Activated CD8-positive, alpha-beta T cell treated with anti-CD3 and anti-CD28 coated beads, Interleukin-2, amount 10 ng/mL, durations not matched to agents 7 days and 5 days (primary cell): ENCODE results near the gene NRF1. TPM values are rescaled to one million over a fixed set of nuclear protein-coding genes. Genes with fewer than 3 reads are reported as not detected.
"Not testable (repeated sequence)": the region's sequence is repeated elsewhere in the genome, so short reads cannot be mapped to it uniquely, and the experiment has no call there.

Experiments
- ATAC-seq: fragments of 150-1000 bp; cut with Tn5 transposase; one replicate; pipeline ENCODE4 v1.10.0; 2021; ENCODE audit warnings: moderate library complexity
- CTCF ChIA-PET: fragments of 350-600 bp; sonication (Branson Sonifier 250); formaldehyde crosslinking; loops from one replicate; lab custom pipeline; 2021; ENCODE audit warnings: antibody characterized with exemption; lab: Charles Lee
- POLR2A ChIA-PET: fragments of 350-600 bp; sonication (Branson Sonifier 250); formaldehyde crosslinking; loops from one replicate; lab custom pipeline; 2021; ENCODE audit warnings: antibody characterized with exemption; lab: Charles Lee
- DNase-seq: peaks from one replicate; pipeline ENCODE4 v3.0.0-alpha.2; 2020
- H3K27ac Mint-ChIP-seq: one replicate; pipeline ENCODE4 v1.8.0; 2021; ENCODE audit warnings: mild to moderate bottlenecking, mixed read lengths
- H3K27me3 Mint-ChIP-seq: one replicate; pipeline ENCODE4 v1.8.0; 2021; ENCODE audit warnings: low read depth, mixed read lengths
- H3K36me3 Mint-ChIP-seq: one replicate; pipeline ENCODE4 v1.8.0; 2021; ENCODE audit warnings: low read depth, mixed read lengths
- H3K4me1 Mint-ChIP-seq: one replicate; pipeline ENCODE4 v1.8.0; 2021; ENCODE audit warnings: low read depth, mixed read lengths
- H3K4me3 Mint-ChIP-seq: one replicate; pipeline ENCODE4 v1.8.0; 2021; ENCODE audit warnings: mild to moderate bottlenecking, mixed read lengths
- H3K9me3 Mint-ChIP-seq: one replicate; pipeline ENCODE4 v1.8.0; 2022; ENCODE audit warnings: mixed read lengths; ENCODE audit not compliant: insufficient read depth
- total RNA-seq, 2 experiments: library from RNA; stranded (reverse); gene quantifications; one replicate each; pipeline ENCODE4 v1.2.3, GENCODE V29; 2021

Gene NRF1
- total RNA-seq, 2 experiments from 2014 or later, result 28.1 to 30.0 TPM

- no peak for DNase-seq
- H3K9me3 Mint-ChIP-seq, result no peaks in the 10 kb centered on the region
- ChIA-PET POLR2A (interaction anchor here (1.9 kb wide), 1 partner anchor 23 kb away, joined by 5 read pairs; the partner anchor contains the start of gene NRF1), CTCF (interaction anchor here (0.7 to 4.3 kb wide), 15 partner anchors 9 to 415 kb away, joined by 3 to 46 read pairs (median 3); partner anchors contain the start of gene NRF1)
- H3K27ac Mint-ChIP-seq, result no peak overlapping the region
- H3K27me3 Mint-ChIP-seq, result no peaks in the 10 kb centered on the region
- H3K4me3 Mint-ChIP-seq, result no peak overlapping the region
- peaks cover 29% of the 10 kb centered on the region for H3K4me1 Mint-ChIP-seq
- ATAC-seq, result no peak
- peaks cover 2% of the 10 kb centered on the region for H3K36me3 Mint-ChIP-seq
These were observed 23.0 kb downstream of the NRF1 start for GRCh38 chr7:129634361-129635034.

DNA sequence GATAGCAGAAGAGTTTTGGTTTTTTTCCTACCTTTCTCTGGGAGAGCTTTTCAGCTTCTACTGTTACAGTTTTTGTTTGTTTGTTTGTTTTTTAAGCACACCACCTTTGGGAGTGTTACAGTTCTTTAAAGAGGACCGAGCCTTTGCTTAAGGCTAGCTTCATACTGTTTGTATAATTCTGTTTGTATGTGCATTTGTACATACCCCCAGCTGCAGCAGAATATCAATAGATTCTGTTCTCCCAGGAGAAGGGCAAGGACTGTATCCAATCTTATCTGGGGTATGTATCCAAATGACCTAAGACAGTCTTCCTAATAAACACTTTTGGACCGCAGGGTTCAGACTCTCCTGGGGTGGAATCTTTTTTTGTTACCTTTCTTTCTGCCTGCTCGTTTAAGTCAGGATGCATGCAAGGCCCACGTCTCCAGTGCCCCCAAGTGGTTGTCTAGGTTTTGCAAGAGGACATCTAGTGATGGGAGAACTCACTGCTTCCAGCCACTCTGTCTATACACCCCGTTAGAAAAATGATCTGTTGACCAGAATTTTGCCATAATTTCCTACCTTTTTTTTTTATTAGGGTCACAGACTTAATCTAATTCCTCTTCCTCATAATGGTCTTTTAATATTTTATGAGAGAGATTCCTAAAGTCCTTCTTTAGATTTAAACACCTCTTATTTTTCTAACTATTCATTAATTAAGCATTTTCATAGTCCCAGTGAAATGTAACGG lies 23.9 kb downstream of the NRF1 start:
- ChIA-PET POLR2A (interaction anchor here (1.9 kb wide), 1 partner anchor 24 kb away, joined by 5 read pairs; the partner anchor contains the start of gene NRF1), CTCF (interaction anchor here (0.7 to 4.3 kb wide), 13 partner anchors 10 to 416 kb away, joined by 3 to 46 read pairs (median 3); partner anchors contain the start of gene NRF1)
- Mint-ChIP-seq H3K27ac (no peak overlapping the region), H3K36me3 (peaks cover 2% of the 10 kb centered on the region), H3K4me1 (peaks cover 32% of the 10 kb centered on the region), H3K9me3 (no peaks in the 10 kb centered on the region), H3K4me3 (no peak overlapping the region), H3K27me3 (no peaks in the 10 kb centered on the region)
- DNase-seq (peak; percentile 80), ATAC-seq (peak; percentile 86)

DNA sequence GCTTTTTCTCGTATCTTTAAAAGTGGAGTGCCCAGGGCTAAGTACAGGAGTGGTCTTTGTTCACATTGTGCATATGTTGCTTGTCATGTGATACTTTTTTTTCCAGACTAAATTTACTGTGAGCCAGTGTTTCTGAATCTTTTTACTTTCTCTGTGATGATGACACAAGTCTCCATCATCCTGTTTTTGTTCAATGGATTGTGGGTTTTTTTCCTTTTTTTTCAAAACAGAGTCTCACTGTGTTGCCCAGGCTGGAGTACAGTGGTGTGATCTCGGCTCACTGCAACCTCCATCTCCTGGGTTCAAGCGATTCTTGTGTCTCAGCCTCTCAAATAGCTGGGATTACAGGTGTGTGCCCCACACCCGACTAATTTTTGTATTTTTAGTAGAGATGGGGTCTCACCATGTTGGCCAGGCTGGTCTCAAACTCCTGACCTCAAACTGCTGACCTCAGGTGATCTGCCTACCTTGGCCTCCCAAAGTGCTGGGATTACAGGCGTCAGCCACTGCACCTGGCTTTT lies 24.6 kb downstream of the NRF1 start:
- ChIA-PET POLR2A (interaction anchor here (1.0 kb wide), 1 partner anchor 21 kb away, joined by 4 read pairs; no protein-coding TSS in a partner anchor), CTCF (interaction anchor here (0.9 to 4.3 kb wide), 7 partner anchors 21 to 377 kb away, joined by 3 to 46 read pairs (median 4); partner anchors contain the start of genes NRF1 and STRIP2)
- not testable (repeated sequence) for H3K36me3 Mint-ChIP-seq, ATAC-seq, H3K27me3 Mint-ChIP-seq, DNase-seq, H3K4me3 Mint-ChIP-seq, H3K27ac Mint-ChIP-seq, H3K9me3 Mint-ChIP-seq
- H3K4me1 Mint-ChIP-seq, result peaks cover 32% of the 10 kb centered on the region

DNA sequence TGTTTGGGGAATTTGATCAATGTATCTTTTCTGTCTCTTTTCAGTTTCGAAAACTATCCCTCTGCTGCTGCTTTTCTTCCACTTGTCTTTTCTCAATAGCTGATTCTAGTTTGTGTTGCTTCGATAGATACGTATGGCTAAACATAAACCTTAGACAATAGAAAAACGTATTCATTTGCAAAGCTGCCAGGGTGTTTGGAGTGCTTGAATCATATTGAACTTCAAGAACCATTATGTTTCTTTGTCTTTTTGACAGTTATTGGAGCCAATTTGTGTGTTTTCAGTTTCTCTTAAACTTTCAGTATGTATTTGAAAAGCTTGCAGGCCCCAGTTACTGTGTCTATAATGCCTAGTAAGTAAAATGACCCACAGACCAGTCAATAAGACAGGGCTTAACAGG lies 25.1 kb downstream of the NRF1 start:
- Mint-ChIP-seq H3K4me3 (no peak overlapping the region), H3K27ac (no peak overlapping the region), H3K4me1 (peaks cover 32% of the 10 kb centered on the region), H3K36me3 (peaks cover 2% of the 10 kb centered on the region), H3K9me3 (no peaks in the 10 kb centered on the region), H3K27me3 (no peaks in the 10 kb centered on the region)
- ATAC-seq (no peak), DNase-seq (no peak)
- POLR2A ChIA-PET, result interaction anchor here (1.0 kb wide), 1 partner anchor 22 kb away, joined by 4 read pairs; no protein-coding TSS in a partner anchor
- CTCF ChIA-PET, result interaction anchor here (0.9 to 4.3 kb wide), 9 partner anchors 22 to 377 kb away, joined by 3 to 46 read pairs (median 4); partner anchors contain the start of genes NRF1 and STRIP2

DNA sequence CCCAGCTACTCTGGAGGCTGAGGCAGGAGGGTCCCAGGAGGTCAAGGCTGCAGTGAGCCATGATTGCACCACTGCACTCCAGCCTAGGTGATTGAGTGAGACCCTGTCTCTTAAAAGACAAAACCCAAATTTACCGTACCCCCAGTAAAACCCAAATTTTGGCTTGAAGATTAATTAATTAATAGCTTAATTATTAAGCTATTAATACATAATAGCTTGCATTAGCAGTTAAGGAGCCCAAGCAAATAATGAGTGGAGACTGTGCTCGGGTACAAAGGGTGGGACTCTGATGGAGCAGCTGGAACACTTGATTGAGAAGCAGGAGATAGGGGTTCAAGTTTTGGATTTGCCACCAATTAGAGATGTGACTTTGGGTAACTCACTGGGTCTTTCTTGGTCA lies 28.9 kb downstream of the NRF1 start:
- ATAC-seq (no peak), DNase-seq (no peak)
- H3K9me3 Mint-ChIP-seq, result no peaks in the 10 kb centered on the region
- no peak overlapping the region for H3K27ac Mint-ChIP-seq
- no peaks in the 10 kb centered on the region for H3K27me3 Mint-ChIP-seq
- peaks cover 32% of the 10 kb centered on the region for H3K4me1 Mint-ChIP-seq
- H3K36me3 Mint-ChIP-seq, result peaks cover 2% of the 10 kb centered on the region
- ChIA-PET CTCF (interaction anchor here (0.8 to 1.8 kb wide), 7 partner anchors 25 to 422 kb away, joined by 3 to 4 read pairs (median 3); partner anchors contain the start of gene STRIP2), POLR2A (no interaction called here)
- H3K4me3 Mint-ChIP-seq, result no peak overlapping the region

DNA sequence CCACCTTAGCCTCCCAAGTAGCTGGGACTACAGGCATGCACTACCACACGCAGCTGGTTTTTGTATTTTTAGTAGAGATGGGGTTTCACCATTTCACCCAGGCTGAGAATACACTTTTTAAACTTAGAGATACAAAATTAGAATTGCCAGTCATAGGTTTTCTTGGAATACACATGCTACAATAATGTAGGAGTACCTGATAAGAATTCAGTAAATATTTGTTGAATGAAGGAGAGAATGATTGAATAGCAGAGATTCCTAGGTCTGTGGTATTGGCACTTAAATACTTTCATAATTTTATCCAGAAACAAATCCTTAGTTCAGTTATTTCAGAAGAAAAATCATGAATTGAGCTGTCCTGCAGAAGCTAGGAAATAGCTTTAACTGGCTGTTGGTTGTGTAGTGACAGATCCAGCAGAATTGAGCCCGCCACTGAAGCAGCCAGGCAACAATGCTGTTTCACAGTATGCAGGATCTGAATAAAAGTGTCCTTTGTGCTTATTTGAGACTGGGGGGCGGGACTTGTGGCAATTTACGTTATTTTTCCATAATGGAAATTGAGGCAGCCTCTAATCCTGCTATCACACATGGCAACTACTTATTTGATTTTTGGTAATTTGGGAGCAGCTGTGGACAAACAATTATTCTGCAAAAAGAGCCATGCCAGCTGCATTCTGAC lies 31.5 kb downstream of the NRF1 start:
- no peak overlapping the region for H3K4me3 Mint-ChIP-seq
- H3K36me3 Mint-ChIP-seq, result peaks cover 2% of the 10 kb centered on the region
- ChIA-PET POLR2A (no interaction called here), CTCF (interaction anchor here (0.8 to 2.5 kb wide), 14 partner anchors 11 to 425 kb away, joined by 3 to 17 read pairs (median 3); partner anchors contain the start of gene STRIP2)
- no peak overlapping the region for H3K27ac Mint-ChIP-seq
- ATAC-seq (no peak), DNase-seq (no peak)
- no peaks in the 10 kb centered on the region for H3K27me3 Mint-ChIP-seq
- H3K9me3 Mint-ChIP-seq, result no peaks in the 10 kb centered on the region
- peaks cover 17% of the 10 kb centered on the region for H3K4me1 Mint-ChIP-seq

- Mint-ChIP-seq H3K27ac (no peak overlapping the region), H3K4me3 (no peak overlapping the region), H3K9me3 (no peaks in the 10 kb centered on the region), H3K27me3 (no peaks in the 10 kb centered on the region), H3K4me1 (peaks cover 13% of the 10 kb centered on the region), H3K36me3 (peaks cover 2% of the 10 kb centered on the region)
- no peak for ATAC-seq
- ChIA-PET CTCF (interaction anchor here (0.8 to 2.5 kb wide), 14 partner anchors 11 to 425 kb away, joined by 3 to 17 read pairs (median 3); partner anchors contain the start of gene STRIP2), POLR2A (no interaction called here)
- no peak for DNase-seq
These were observed 32.1 kb downstream of the NRF1 start for GRCh38 chr7:129643550-129644170.

DNA sequence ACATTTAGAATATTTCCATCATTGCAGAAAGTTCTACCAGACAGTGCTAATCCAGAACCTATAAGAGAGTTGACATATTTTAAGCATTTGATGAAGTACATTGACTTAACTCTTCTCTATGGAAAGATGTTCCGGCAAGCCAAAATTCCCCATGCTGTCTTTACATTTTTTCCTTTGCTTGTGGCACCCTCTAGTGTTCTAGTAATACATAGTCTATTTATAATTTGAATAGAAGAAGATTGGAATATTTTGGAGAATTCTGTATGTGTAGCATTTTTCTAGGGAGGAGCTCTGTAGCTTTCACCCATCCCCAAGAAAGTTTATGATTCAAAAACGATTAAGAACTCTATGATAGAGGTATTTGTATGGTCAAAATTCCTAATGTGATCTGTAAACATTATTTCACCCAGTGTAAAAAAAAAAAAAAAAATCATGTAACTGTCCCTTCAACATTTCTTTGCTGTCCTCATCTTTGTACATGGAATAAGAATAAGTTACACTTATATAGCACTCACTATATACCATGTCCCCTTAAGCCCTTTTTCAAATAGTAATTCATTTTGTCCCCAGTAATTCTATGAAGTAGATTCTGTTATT lies 33.2 kb downstream of the NRF1 start:
- H3K27ac Mint-ChIP-seq, result no peak overlapping the region
- H3K9me3 Mint-ChIP-seq, result no peaks in the 10 kb centered on the region
- H3K4me1 Mint-ChIP-seq, result peaks cover 14% of the 10 kb centered on the region
- DNase-seq (no peak), ATAC-seq (no peak)
- CTCF ChIA-PET, result interaction anchor here (1.4 to 2.5 kb wide), 6 partner anchors 12 to 426 kb away, joined by 3 to 17 read pairs (median 8); no protein-coding TSS in a partner anchor
- H3K27me3 Mint-ChIP-seq, result no peaks in the 10 kb centered on the region
- H3K36me3 Mint-ChIP-seq, result peaks cover 7% of the 10 kb centered on the region
- POLR2A ChIA-PET, result no interaction called here
- no peak overlapping the region for H3K4me3 Mint-ChIP-seq

DNA sequence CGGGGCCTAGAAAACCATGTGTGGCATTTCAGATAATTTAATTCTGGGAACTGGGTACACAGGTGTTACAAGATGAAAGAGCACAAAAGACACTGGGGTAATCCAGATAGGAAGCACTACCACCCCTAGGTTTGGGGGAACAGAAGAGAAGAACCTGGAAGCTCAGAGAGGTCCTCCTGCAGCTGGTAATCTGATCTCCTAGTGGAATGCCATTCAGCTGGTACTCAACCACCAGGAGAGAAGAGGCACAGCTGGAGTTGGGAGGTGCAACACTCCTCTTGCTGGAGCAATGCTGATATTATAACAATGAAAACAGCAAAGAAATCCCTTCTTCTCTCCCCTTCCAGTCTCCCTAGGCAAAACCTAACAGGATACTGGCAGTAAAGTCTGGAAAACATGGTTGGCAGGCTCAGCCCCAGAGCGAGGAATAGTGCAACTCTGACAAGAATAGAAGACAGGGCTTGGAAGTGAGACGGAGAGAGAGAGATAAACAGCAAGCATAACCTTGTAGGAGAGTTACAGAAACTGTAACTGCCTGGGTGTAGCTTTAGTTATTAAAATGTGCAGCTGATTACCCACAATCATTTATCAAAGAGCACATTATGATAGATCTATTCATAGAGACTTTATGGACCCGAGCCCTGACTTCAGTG lies 35.0 kb downstream of the NRF1 start:
- Mint-ChIP-seq H3K27ac (no peak overlapping the region), H3K9me3 (no peaks in the 10 kb centered on the region), H3K4me3 (no peak overlapping the region), H3K4me1 (peaks cover 12% of the 10 kb centered on the region), H3K27me3 (no peaks in the 10 kb centered on the region), H3K36me3 (peaks cover 7% of the 10 kb centered on the region)
- ChIA-PET CTCF (interaction anchor here (0.6 to 1.7 kb wide), 5 partner anchors 12 to 279 kb away, joined by 3 to 6 read pairs (median 3); partner anchors contain the start of gene STRIP2), POLR2A (no interaction called here)
- DNase-seq (no peak), ATAC-seq (no peak)

GRCh38 chr7:129649128-129649690 lies 37.7 kb downstream of the NRF1 start:
- Mint-ChIP-seq H3K4me1 (peaks cover 11% of the 10 kb centered on the region), H3K36me3 (peaks cover 11% of the 10 kb centered on the region), H3K9me3 (no peaks in the 10 kb centered on the region), H3K27me3 (no peaks in the 10 kb centered on the region), H3K27ac (no peak overlapping the region), H3K4me3 (no peak overlapping the region)
- ATAC-seq, result no peak
- POLR2A ChIA-PET, result no interaction called here
- no peak for DNase-seq
- CTCF ChIA-PET, result interaction anchor here (0.8 kb wide), 1 partner anchor 37 kb away, joined by 4 read pairs; no protein-coding TSS in a partner anchor
